Stimulated activated naive CD4-positive, alpha-beta T cell treated with Interleukin-2 at 50 U/mL for 16 hours (primary cell): Measurements from ENCODE around the gene PPFIA3.
"Not testable (repeated sequence)": the region's sequence is repeated elsewhere in the genome, so short reads cannot be mapped to it uniquely, and the experiment has no call there.

Experiments
- DNase-seq: peaks from one replicate; lab custom pipeline; 2025; lab: John Stamatoyannopoulos, UW

Gene PPFIA3

DNA sequence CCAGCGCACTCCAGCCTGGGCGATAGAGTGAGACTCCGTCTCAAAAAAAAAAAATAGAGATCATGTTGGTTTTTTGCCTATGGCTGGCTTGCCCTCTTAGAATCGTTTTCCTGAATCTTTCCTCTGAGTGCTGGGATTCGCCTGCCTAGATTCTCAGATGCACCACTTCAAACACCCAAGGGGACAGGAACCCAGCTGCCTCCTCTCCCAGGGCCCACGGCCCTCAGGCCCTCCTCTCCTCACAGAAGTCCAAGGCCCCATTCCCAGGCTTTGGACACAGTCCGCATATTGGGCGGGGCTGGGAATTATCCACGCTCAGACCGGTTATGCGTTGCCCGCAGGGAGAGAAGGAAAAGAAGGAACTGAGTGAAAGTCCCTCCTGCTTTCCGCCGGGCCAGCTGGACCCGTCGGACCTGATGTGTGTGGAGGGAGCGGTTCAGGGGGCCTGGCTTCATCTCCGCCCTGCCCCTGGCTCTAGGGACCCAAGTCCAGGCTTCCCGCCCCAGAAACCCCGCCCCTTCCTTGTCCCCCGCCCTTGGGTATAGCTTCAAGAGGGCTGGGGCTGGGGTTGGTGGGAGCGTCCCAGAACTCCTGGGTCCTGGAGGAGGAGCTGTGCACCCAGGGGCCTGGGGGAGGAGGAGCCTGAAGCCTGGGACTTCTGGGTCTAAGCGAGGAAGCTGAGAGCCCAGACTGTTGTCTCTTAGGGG lies 5.8 kb downstream of the PPFIA3 start:
- no peak for DNase-seq

DNA sequence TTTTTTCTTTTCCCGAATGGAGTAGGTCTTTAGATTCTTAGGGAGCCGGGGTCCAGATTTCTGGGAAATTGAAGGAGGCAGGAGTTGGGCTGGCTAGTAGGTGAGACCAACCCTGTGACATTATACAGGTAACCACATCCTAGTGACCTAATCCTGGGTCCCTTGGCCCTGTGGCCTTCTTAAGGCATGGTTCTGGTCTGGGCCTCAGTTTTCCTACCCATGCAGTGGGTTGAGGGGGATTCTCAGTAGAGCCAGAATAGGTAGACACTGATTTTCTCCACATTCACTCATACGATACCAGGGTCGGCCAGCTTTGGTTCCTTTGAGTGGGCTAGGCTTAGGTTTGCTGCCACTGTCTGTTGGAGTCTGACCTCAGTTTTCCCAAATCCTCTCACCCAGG lies 7.2 kb downstream of the PPFIA3 start:
- no peak for DNase-seq

DNA sequence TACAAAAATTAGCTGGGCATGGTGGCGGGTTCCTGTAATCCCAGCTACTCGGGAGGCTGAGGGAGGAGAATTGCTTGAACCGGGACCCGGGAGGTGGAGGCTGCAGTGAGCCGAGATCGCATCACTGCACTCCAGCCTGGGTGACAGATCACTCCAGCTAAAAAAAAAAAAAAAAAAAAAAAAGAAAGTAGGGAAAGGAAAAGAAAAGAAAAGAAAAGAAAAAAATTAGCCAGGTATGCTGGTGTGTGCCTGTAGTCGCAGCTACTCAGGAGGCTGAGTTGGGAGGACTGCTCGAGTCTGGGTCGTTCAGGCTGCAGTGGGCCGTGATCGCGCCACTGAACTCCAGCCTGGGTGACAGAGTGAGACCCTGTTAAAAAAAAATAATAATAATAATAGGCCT lies 7.9 kb downstream of the PPFIA3 start:
- not testable (repeated sequence) for DNase-seq

DNA sequence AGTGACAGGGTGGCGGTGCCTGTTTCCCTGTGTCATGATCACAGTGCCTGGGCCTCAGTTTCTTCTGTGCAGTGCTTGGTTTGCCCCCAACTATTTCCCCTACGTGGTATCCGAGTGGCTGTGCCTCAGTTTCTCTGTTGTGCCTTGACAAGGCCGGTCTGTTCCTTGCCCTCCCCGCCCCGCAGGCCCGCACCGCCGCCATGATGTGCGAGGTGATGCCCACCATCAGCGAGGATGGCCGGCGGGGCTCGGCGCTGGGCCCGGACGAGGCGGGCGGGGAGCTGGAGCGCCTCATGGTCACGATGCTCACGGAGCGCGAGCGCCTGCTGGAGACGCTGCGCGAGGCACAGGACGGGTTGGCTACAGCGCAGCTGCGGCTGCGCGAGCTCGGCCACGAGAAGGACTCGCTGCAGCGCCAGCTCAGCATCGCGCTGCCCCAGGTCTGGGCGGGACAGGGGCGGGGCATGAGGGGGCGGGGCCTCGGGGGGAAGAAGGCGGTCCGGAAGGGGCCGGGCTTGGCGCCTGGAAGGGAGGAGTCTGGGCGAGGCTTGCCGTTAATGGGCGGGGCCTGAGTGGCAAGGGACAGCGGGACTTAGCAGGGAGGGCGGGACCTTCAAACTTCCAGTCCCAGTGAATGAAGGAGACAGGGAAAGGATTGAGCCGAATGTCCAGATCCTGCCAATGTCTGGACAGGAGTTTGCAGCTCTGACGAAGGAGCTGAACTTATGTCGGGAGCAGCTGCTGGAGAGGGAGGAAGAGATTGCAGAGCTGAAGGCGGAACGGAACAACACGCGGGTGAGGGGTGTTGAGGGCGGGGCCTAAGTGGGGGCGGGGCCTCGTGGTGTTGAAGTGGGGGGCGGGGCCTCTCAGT lies 8.6 kb downstream of the PPFIA3 start:
- peak; percentile 92 for DNase-seq

DNA sequence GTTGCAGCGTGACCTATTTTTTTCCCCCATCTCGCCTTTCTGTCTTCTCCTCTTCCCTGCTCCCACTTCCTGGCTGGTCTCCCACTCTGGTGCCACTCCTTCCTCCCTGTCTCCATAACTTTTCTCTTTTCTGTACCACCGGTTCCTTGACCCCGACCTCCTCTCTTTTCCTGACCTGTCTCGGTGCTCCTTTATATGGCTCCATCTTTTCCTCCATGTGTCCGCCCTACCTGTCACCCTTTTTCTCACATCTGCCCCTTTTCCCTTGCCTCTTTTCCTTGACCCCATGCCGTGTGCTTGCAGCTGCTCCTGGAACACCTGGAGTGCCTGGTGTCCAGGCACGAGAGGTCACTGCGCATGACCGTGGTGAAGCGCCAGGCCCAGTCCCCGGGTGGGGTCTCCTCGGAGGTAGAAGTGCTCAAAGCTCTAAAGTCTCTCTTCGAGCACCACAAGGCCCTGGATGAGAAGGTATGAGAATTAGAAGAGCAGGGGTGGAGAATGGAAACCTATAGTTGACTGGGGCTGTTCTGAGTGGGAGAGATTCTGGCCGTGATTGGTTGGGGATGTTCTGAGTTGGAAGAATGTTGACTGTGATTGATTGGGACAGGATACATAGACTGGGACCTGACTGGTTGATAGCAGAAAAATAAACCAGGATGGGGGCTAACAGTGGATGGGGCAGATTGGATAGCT lies 9.3 kb downstream of the PPFIA3 start:
- no peak for DNase-seq

DNA sequence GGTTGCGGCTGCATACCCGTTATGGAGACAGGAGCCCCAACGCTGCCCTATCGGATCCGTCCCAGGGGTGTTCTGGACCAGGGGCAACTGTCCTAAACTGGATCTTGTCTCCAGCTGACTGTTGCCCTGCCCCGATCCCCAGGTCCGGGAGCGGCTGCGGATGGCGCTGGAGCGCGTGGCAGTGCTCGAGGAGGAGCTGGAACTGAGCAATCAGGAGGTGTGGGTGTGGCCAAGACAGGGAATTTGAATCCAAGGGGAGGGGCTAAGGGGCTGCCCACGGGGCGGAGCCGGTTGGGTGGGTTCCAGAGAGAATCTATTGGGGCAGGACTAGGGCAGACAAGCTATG lies 9.9 kb downstream of the PPFIA3 start:
- DNase-seq: no peak

DNA sequence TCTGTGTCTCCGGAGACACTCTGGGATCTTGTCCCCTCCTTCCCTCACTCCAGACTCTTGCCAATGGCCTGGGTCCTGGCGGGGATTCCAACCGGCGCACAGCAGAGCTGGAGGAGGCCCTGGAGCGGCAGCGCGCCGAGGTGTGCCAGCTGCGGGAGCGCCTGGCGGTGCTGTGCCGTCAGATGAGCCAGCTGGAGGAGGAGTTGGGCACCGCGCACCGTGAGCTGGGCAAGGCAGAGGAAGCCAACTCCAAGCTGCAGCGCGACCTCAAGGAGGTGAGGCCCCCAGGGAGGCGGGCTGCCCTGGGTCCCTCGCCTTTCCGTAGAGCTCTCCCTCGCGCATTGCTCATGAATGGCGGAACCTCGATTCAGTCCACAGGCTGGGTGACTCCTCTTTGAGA lies 11.0 kb downstream of the PPFIA3 start:
- no peak for DNase-seq

DNA sequence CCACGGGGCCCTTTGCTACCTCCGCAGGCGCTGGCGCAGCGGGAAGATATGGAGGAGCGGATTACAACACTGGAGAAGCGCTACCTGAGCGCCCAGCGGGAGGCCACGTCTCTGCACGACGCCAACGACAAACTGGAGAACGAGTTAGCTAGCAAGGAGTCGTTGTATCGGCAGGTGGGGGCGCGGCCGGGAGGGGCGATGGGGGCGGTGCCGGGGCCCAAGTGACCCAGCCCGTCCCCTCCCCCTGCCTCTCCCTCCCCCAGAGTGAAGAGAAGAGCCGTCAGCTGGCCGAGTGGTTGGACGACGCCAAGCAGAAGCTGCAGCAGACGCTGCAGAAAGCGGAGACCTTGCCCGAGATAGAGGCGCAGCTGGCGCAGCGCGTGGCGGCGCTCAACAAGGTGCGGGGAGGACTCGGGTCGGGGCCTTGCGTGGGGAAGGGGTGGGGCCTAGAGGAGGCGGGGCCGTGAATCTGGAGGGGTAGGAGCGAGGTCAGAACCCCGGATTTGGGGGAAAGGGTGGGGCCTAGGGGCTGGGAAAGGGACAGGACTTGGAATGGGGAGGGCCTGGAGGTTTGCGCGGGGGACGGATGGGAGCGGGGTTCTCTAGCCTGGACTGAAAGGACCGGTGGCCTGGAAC lies 13.7 kb downstream of the PPFIA3 start:
- DNase-seq: no peak

DNA sequence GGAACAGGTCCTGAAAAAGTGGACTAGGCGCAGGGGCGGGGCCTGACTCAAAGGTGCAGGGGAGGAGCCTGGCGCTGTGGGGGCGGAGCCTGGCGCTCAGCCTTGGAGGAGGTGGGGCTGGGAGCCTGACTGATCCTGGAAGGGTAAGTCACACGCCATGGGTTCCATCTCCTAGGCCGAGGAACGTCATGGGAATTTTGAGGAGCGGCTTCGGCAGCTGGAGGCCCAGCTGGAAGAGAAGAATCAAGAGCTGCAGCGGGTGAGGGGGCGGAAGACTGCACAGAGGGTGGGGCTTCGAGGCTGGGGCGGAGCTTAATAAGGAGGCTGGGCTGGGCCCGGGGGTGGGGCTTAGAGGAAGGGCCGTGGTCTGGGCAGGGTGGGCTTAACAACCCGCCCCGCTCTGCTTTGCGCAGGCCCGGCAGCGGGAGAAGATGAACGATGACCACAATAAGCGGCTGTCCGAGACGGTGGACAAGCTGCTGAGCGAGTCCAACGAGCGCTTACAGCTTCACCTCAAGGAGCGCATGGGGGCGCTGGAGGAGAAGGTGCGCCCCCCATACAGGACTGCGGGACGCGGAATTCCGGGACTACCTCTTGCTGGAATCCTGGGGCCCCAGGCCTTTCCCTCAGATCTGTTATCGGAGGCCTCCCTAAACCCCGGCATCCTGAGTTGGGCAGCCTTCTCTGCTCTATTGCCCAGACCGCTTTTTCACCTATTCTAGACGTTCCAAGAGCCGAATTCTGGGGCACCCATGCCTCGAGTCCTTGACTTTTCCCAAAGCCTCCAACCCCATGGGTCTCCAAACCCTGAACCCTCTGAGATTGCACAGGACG lies 14.5 kb downstream of the PPFIA3 start:
- DNase-seq: peak; percentile 19

DNA sequence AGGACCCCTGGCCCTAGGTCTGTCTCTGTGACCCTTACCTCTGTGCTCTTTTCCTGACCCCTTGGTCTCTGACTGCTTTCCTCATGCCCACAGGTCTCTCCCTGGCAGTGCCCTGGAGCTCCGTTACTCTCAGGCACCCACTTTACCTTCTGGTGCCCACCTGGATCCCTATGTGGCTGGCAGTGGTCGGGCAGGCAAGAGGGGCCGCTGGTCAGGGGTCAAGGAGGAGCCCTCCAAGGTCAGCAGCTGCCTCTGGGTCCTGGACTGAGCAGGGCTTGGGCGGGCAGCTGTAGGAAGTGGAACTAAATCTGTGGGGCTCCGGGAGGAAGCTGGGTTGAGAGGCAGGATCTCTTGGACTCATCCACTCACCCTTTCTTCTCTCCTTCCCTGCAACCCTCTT lies 16.3 kb downstream of the PPFIA3 start:
- no peak for DNase-seq

DNA sequence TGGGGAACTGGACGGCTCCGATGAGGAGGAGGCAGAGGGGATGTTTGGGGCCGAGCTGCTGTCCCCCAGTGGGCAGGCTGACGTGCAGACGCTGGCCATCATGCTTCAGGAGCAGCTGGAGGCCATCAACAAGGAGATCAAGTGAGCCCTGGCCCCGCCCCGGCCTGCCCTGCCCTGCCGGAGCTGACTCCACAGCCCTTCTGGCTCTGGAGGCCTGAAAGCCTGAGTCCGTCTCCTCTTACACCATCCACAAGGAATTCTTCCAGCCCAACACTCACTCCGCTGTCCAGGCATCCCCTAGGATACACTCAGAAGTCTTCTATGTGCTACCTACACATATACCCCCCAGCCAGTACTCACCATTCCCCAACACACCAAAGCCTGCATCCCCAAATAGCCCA lies 17.4 kb downstream of the PPFIA3 start:
- DNase-seq: no peak

DNA sequence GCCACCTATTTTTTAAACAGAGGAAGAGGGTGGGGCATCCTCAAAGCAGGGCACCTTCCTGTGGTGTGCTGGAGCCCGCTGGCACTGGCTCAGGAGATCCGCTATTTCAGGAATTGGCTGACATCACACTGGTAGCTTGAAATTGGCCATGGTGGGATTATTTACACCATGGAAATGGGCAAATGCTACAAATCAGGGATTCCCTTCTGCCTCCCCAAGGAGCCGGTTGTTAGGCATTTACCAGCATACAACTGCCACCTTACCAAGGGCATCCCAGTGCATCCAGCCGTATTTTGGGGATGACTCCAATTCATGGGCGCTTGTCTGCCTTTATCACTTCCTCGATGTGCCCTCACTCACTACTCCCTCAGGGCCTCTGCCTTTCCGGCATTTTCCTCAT lies 21.6 kb downstream of the PPFIA3 start:
- no peak for DNase-seq

DNA sequence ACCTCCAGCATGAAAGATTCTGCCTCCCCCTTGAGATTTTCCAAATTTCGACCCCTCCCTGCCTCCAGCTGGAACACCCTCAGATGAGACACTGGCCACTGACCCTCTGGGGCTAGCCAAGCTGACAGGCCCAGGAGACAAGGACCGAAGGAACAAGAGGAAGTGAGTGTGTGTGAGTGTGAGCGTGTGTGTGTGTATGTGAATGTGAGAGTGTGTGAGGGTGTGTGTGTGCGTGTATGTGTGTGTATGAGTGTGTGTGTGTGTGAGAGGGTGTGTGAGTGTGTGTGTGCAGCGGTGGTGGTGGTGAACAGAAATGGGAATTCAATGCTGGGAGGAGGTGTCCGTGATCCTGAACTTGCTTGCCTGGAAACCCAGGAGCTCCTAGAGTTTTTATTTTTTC lies 22.0 kb downstream of the PPFIA3 start:
- DNase-seq: no peak

DNA sequence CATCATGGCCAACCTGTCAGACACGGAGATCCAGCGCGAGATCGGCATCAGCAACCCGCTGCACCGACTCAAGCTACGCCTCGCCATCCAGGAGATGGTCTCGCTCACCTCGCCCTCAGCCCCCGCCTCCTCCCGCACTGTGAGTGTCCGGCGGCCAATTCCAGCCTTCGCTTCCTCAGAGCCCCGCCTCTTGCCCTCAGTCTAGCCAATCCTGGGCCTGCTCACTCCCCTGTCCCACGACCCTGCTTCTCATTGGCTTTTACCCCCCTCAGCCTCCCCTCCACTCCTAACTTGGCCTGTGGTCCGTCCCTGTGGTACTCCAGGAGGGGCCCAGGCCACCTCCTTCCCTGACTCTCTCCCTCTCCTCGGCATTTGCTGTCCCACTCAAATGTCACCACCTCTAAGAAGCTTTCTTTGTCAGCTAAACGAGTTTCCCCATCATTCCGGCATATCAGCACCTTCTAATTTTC lies 23.6 kb downstream of the PPFIA3 start:
- DNase-seq: peak; percentile 67

DNA sequence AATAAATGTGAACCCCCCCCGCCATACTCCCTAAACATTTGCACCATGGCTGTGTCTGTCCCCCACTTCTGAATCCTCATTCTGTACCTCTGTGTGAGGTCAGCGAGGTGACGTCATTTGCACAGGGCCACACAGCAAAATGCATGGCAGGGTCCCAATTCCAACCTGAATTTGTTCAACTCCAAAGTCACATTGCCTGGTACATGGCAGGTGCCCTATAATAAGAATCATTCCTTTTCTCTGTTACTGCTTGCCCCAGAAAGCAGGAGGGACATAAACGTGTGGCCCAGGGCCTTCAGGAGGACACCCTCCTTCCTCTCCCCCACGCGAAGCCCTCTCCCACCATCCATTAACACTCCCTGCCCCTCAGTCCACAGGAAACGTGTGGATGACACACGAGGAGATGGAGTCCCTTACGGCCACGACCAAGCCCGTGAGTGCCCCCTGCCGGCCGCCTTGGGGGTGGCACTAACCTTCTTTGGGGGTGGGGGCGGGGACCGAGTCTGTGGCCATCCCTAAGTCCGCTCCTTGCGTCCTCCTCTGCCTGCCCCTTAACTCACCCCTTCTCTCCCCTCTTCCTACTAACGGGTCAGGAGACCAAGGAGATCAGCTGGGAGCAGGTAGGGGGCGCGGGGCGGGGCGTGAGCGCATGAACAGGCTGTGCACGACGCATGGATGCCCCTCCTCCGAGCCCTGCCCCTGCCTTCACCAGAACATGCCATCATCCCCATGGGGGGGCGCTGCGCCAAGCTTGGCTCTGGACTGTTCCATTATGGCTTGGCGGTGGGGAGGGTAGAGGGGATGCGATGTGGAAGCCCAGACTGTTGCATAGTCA lies 26.4 kb downstream of the PPFIA3 start:
- peak; percentile 66 for DNase-seq

DNA sequence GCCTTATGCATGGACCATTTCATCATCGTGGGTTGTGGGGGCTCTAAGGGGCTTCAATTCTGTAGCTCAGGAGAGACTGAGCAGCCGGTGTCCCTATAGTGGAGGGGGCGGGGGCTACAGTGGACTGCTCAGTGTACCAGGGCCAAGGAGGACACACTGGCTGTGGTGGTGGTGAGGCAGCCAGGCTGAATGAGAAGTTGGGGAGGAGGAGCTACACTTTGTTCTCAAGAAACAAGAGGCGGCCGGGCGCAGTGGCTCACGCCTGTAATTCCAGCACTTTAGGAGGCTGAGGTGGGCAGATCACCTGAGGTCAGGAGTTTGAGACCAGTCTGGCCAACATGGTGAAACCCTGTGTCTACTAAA lies 27.0 kb downstream of the PPFIA3 start:
- not testable (repeated sequence) for DNase-seq

DNA sequence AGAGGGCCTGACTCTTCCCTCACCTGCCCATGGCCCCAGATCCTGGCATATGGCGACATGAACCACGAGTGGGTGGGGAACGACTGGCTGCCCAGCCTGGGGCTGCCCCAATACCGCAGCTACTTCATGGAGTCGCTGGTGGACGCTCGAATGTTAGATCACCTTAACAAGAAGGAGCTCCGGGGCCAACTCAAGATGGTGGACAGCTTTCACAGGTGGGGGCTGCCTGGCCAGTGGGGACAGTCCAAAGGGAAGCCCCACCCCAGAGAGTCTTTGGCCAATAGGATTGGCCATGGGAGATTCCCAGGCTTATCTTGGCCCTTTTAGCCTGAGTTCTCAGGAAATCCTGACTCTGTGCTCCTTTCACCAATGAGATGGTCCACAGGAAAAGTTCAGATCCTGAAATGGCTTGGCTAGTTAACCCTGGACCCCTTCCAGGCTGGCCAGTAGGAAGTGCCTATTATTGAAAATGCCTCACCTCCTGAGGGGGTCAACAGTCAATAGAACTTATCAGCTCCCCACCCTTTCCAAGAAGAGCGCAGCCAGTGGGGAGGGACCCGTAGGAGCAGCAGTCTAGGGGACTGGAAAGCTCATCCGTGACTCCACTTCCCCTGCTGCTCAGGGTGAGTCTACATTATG lies 28.8 kb downstream of the PPFIA3 start:
- no peak for DNase-seq

DNA sequence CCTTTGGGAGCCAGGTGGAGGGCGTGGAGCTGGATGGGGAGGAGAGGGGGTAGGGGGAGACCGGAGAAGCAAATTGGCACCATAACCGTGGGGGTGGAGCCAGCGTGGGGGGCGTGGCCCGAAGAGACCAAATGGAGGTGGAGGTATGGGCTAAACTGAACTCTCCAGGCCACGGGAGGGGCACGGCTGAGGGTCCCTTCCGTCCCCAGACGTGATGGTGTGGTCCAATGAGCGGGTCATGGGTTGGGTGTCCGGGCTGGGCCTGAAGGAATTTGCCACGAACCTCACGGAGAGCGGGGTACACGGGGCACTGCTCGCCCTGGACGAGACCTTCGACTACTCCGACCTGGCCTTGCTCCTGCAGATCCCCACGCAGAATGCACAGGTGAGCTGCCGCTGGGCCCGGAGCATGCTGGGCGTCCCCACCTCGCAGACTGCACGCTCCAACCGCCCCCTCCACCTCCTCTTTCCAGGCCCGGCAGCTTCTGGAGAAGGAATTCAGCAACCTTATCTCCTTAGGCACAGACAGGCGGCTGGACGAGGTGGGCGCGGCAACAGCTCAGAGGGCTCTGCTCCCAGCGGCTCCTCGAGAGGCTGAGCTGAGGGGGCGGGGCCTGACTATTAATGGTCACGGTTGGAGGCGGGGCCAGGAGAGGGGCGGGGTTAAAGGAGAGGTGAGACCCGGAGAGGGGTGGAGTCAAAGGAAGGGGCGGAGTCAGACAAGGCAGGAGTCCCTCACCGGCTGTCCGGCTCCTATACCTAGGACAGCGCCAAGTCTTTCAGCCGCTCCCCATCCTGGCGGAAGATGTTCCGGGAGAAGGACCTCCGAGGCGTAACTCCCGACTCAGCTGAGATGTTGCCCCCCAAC lies 29.7 kb downstream of the PPFIA3 start:
- peak; percentile 77 for DNase-seq

DNA sequence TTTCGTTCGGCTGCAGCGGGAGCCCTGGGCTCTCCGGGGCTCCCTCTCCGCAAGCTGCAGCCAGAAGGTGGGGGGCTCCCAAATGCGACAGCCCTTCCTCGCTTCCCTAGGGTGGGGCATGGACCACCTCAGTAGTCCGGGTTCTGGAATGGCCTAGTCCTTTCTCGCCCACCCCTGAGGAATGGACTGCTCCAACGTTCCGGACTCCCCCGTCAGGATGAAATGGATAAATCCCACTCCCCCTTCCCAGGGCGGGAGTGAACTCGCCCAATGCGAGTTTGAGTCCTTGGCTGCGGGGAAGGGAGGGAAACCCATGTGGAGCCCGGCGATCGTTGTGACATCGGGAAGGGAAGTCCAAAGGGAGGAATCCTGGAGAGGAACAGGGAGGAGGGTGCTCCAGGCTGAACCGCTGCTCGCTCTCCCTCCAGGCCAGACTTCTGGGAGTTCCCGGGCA lies 30.3 kb downstream of the PPFIA3 start:
- DNase-seq: no peak
